Activated CD8-positive, alpha-beta T cell treated with anti-CD3 and anti-CD28 coated beads, Interleukin-2, amount 10 ng/mL, durations not matched to agents 7 days and 5 days (primary cell): ENCODE data around the gene PTPN11. TPM values are rescaled to one million over a fixed set of nuclear protein-coding genes. Genes with fewer than 3 reads are reported as not detected.
"Not testable (repeated sequence)": the region's sequence is repeated elsewhere in the genome, so short reads cannot be mapped to it uniquely, and the experiment has no call there.

Experiments used
- ATAC-seq: fragments of 150-1000 bp; cut with Tn5 transposase; one replicate; pipeline ENCODE4 v1.10.0; 2021; ENCODE audit warnings: moderate library complexity
- CTCF ChIA-PET: fragments of 350-600 bp; sonication (Branson Sonifier 250); formaldehyde crosslinking; loops from one replicate; lab custom pipeline; 2021; ENCODE audit warnings: antibody characterized with exemption; lab: Charles Lee
- POLR2A ChIA-PET: fragments of 350-600 bp; sonication (Branson Sonifier 250); formaldehyde crosslinking; loops from one replicate; lab custom pipeline; 2021; ENCODE audit warnings: antibody characterized with exemption; lab: Charles Lee
- DNase-seq: peaks from one replicate; pipeline ENCODE4 v3.0.0-alpha.2; 2020
- H3K27ac Mint-ChIP-seq: one replicate; pipeline ENCODE4 v1.8.0; 2021; ENCODE audit warnings: mild to moderate bottlenecking, mixed read lengths
- H3K27me3 Mint-ChIP-seq: one replicate; pipeline ENCODE4 v1.8.0; 2021; ENCODE audit warnings: low read depth, mixed read lengths
- H3K36me3 Mint-ChIP-seq: one replicate; pipeline ENCODE4 v1.8.0; 2021; ENCODE audit warnings: low read depth, mixed read lengths
- H3K4me1 Mint-ChIP-seq: one replicate; pipeline ENCODE4 v1.8.0; 2021; ENCODE audit warnings: low read depth, mixed read lengths
- H3K4me3 Mint-ChIP-seq: one replicate; pipeline ENCODE4 v1.8.0; 2021; ENCODE audit warnings: mild to moderate bottlenecking, mixed read lengths
- H3K9me3 Mint-ChIP-seq: one replicate; pipeline ENCODE4 v1.8.0; 2022; ENCODE audit warnings: mixed read lengths; ENCODE audit not compliant: insufficient read depth
- total RNA-seq, 2 experiments: library from RNA; stranded (reverse); gene quantifications; one replicate each; pipeline ENCODE4 v1.2.3, GENCODE V29; 2021

Gene PTPN11
- total RNA-seq, 2 experiments from 2014 or later, result 106 to 112 TPM

GRCh38 chr12:112519841-112520340 lies 101.1 kb downstream of the PTPN11 start:
- ATAC-seq, H3K9me3 Mint-ChIP-seq, H3K27me3 Mint-ChIP-seq, H3K4me1 Mint-ChIP-seq, DNase-seq, H3K4me3 Mint-ChIP-seq, H3K27ac Mint-ChIP-seq, H3K36me3 Mint-ChIP-seq, CTCF ChIA-PET, POLR2A ChIA-PET: not testable (repeated sequence)

GRCh38 chr12:112523856-112524255 lies 105.1 kb downstream of the PTPN11 start:
- Mint-ChIP-seq H3K4me1 (no peaks in the 10 kb centered on the region), H3K27me3 (no peaks in the 10 kb centered on the region), H3K27ac (no peak overlapping the region), H3K4me3 (no peak overlapping the region), H3K9me3 (no peaks in the 10 kb centered on the region), H3K36me3 (no peaks in the 10 kb centered on the region)
- no peak for ATAC-seq
- DNase-seq, result no peak
- ChIA-PET POLR2A (no interaction called here), CTCF (no interaction called here)

GRCh38 chr12:112524269-112524668 lies 105.5 kb downstream of the PTPN11 start:
- H3K27ac Mint-ChIP-seq, result no peak overlapping the region
- DNase-seq (no peak), ATAC-seq (no peak)
- H3K36me3 Mint-ChIP-seq, result no peaks in the 10 kb centered on the region
- no peaks in the 10 kb centered on the region for H3K4me1 Mint-ChIP-seq
- no peaks in the 10 kb centered on the region for H3K27me3 Mint-ChIP-seq
- CTCF ChIA-PET, result no interaction called here
- no peaks in the 10 kb centered on the region for H3K9me3 Mint-ChIP-seq
- no peak overlapping the region for H3K4me3 Mint-ChIP-seq
- POLR2A ChIA-PET, result no interaction called here

- CTCF ChIA-PET, result no interaction called here
- H3K4me3 Mint-ChIP-seq, result no peak overlapping the region
- no peak for ATAC-seq
Observed at GRCh38 chr12:112524676-112525425, 106.1 kb downstream of the PTPN11 start.

GRCh38 chr12:112525426-112525809 lies 106.7 kb downstream of the PTPN11 start:
- Mint-ChIP-seq H3K4me1 (no peaks in the 10 kb centered on the region), H3K36me3 (no peaks in the 10 kb centered on the region), H3K9me3 (no peaks in the 10 kb centered on the region), H3K4me3 (no peak overlapping the region), H3K27ac (no peak overlapping the region), H3K27me3 (no peaks in the 10 kb centered on the region)
- ChIA-PET CTCF (no interaction called here), POLR2A (no interaction called here)
- ATAC-seq (no peak), DNase-seq (no peak)

More at GRCh38 chr12:112524676-112525425, 106.1 kb downstream of the PTPN11 start:
- Mint-ChIP-seq H3K27me3 (no peaks in the 10 kb centered on the region), H3K9me3 (no peaks in the 10 kb centered on the region), H3K36me3 (no peaks in the 10 kb centered on the region), H3K4me1 (no peaks in the 10 kb centered on the region), H3K27ac (no peak overlapping the region)
- DNase-seq, result no peak
- POLR2A ChIA-PET, result no interaction called here

- no peaks in the 10 kb centered on the region for H3K27me3 Mint-ChIP-seq
- ATAC-seq, result no peak
- H3K4me1 Mint-ChIP-seq, result no peaks in the 10 kb centered on the region
- no peaks in the 10 kb centered on the region for H3K36me3 Mint-ChIP-seq
- ChIA-PET CTCF (no interaction called here), POLR2A (no interaction called here)
- no peak overlapping the region for H3K27ac Mint-ChIP-seq
- H3K9me3 Mint-ChIP-seq, result no peaks in the 10 kb centered on the region
- DNase-seq, result no peak
- no peak overlapping the region for H3K4me3 Mint-ChIP-seq
Observed at GRCh38 chr12:112527082-112527481, 108.3 kb downstream of the PTPN11 start.

- no peak for DNase-seq
- Mint-ChIP-seq H3K9me3 (no peaks in the 10 kb centered on the region), H3K4me1 (no peaks in the 10 kb centered on the region), H3K27ac (no peak overlapping the region), H3K27me3 (no peaks in the 10 kb centered on the region), H3K36me3 (no peaks in the 10 kb centered on the region), H3K4me3 (no peak overlapping the region)
- POLR2A ChIA-PET, result no interaction called here
- CTCF ChIA-PET, result no interaction called here
- ATAC-seq, result no peak
Observed at GRCh38 chr12:112527501-112527900, 108.8 kb downstream of the PTPN11 start.

- H3K4me1 Mint-ChIP-seq, result no peaks in the 10 kb centered on the region
- POLR2A ChIA-PET, result no interaction called here
- no peaks in the 10 kb centered on the region for H3K36me3 Mint-ChIP-seq
- H3K27me3 Mint-ChIP-seq, result no peaks in the 10 kb centered on the region
- H3K4me3 Mint-ChIP-seq, result no peak overlapping the region
- H3K27ac Mint-ChIP-seq, result no peak overlapping the region
- ATAC-seq (no peak), DNase-seq (no peak)
- CTCF ChIA-PET, result no interaction called here
- H3K9me3 Mint-ChIP-seq, result no peaks in the 10 kb centered on the region
Observed at GRCh38 chr12:112528521-112528920, 109.8 kb downstream of the PTPN11 start.

- no peaks in the 10 kb centered on the region for H3K36me3 Mint-ChIP-seq
- no peak overlapping the region for H3K4me3 Mint-ChIP-seq
- DNase-seq (no peak), ATAC-seq (no peak)
- CTCF ChIA-PET, result no interaction called here
- no peaks in the 10 kb centered on the region for H3K4me1 Mint-ChIP-seq
- H3K27me3 Mint-ChIP-seq, result no peaks in the 10 kb centered on the region
- no peaks in the 10 kb centered on the region for H3K9me3 Mint-ChIP-seq
- no peak overlapping the region for H3K27ac Mint-ChIP-seq
- POLR2A ChIA-PET, result no interaction called here
Observed at GRCh38 chr12:112530941-112531340, 112.2 kb downstream of the PTPN11 start.

- CTCF ChIA-PET, result no interaction called here
- H3K36me3 Mint-ChIP-seq, result no peaks in the 10 kb centered on the region
- ATAC-seq, result no peak
Observed at GRCh38 chr12:112532106-112532505, 113.4 kb downstream of the PTPN11 start.

GRCh38 chr12:112533528-112533927 lies 114.8 kb downstream of the PTPN11 start:
- ChIA-PET CTCF (no interaction called here), POLR2A (no interaction called here)
- H3K36me3 Mint-ChIP-seq, result no peaks in the 10 kb centered on the region
- no peaks in the 10 kb centered on the region for H3K9me3 Mint-ChIP-seq
- DNase-seq (no peak), ATAC-seq (no peak)
- H3K27me3 Mint-ChIP-seq, result no peaks in the 10 kb centered on the region
- peaks cover 5% of the 10 kb centered on the region for H3K4me1 Mint-ChIP-seq
- H3K27ac Mint-ChIP-seq, result peak overlapping the region; percentile 6
- no peak overlapping the region for H3K4me3 Mint-ChIP-seq

More at GRCh38 chr12:112532106-112532505, 113.4 kb downstream of the PTPN11 start:
- H3K4me1 Mint-ChIP-seq, result no peaks in the 10 kb centered on the region
- DNase-seq, result no peak
- no peaks in the 10 kb centered on the region for H3K9me3 Mint-ChIP-seq
- no peak overlapping the region for H3K27ac Mint-ChIP-seq
- POLR2A ChIA-PET, result no interaction called here
- no peaks in the 10 kb centered on the region for H3K27me3 Mint-ChIP-seq
- no peak overlapping the region for H3K4me3 Mint-ChIP-seq

GRCh38 chr12:112535017-112535416 lies 116.3 kb downstream of the PTPN11 start:
- ChIA-PET POLR2A (no interaction called here), CTCF (no interaction called here)
- Mint-ChIP-seq H3K9me3 (no peaks in the 10 kb centered on the region), H3K4me1 (peaks cover 5% of the 10 kb centered on the region), H3K36me3 (no peaks in the 10 kb centered on the region), H3K4me3 (no peak overlapping the region), H3K27ac (no peak overlapping the region), H3K27me3 (no peaks in the 10 kb centered on the region)
- ATAC-seq (no peak), DNase-seq (no peak)
